Muscle of arm (tissue), 12 donors: ENCODE data around the gene THAP10. TPM values are rescaled to one million over a fixed set of nuclear protein-coding genes. Genes with fewer than 3 reads are reported as not detected.
"Not testable (repeated sequence)": the region's sequence is repeated elsewhere in the genome, so short reads cannot be mapped to it uniquely, and the experiment has no call there.

Experiments used
- DNase-seq: peaks from one replicate; pipeline ENCODE4 v3.0.0-alpha.2; 2013
- polyA plus RNA-seq, 12 donors: library from polyadenylated mRNA; unstranded; fragments of 120-200 nt; gene quantifications; one replicate each; pipeline ENCODE4 v1.2.1, GENCODE V29; 2013; ENCODE audit not compliant: insufficient read length in 12 of 12

Gene THAP10
- polyA plus RNA-seq, 12 donors: 2.3 to 5.5 (median 3.1) TPM; not detected in 2

DNA sequence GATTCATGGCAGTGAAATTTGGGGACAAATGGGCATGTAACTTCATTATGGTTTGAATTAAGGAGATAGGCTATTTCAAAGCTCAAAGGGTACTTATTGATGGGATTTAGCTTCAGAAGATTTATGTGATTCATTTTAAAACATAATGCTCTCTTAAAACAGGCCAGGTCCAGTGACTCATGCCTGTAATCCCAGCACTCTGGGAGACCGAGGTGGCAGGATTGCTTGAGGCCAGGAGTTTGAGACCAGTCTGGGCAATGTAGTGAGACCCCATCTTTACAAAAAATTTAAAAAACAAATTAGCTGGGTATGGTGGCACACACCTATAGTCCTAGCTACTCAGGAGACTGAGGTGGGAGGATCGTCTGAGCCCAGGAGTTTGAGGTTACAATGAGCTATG lies 11.5 kb downstream of the THAP10 start:
- DNase-seq: no peak

GRCh38 chr15:70879401-70879800 lies 12.8 kb downstream of the THAP10 start:
- DNase-seq: no peak

GRCh38 chr15:70876683-70877082 lies 15.6 kb downstream of the THAP10 start:
- no peak for DNase-seq

DNA sequence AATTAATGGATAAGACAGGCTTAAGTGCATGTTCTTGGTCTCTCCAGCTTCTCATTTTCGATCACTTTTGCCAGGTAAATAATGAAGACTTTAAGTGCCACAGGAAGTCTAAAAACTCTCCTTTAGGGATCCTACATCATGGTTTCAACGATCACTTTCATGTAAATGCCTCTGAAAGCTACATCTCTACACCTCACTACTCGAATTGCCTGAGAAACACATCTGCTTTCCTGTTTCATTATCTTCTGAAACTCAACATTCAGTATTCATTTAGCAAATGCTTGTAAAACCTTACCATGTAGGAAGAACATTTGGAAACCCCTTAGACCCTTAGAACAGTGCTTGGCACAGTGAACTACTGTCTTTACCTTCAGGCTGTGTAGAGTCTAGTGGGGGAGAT lies 16.2 kb downstream of the THAP10 start:
- no peak for DNase-seq

DNA sequence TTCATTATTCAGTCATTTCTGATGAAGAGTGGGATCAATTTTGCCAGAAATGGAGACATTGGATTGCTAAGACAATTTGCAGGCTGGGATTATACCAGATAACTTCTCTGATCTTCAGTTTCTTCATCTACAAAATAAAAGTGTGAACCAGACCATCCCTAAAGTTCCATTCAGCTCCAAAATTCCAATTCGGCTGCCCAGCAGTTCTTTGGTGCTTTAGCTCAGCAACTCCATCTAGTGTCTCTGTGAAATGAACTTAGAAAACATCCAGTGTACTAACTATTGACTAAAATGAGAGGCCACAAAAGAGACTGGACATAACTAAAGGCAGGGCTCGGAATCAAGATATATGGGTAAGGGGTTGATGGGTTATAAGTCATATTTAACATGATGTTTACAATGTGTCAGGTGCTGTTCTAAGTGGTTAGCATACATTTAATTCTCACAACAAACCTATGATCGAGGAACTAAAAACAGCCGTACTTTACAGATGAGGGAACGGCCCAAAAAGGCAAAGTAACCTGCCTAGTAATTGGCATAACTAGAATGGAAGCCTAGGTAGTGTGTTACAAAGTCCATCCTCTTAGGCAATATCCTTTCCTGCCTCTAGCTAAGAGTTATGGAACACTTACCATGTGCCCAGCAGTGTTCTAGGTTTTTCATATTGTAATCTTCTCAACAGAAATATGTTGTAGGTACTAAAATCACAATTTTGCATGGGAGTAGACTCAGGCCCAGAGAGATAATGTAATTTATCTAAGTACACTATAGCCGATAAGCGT lies 17.0 kb downstream of the THAP10 start:
- DNase-seq: peak; percentile 57

DNA sequence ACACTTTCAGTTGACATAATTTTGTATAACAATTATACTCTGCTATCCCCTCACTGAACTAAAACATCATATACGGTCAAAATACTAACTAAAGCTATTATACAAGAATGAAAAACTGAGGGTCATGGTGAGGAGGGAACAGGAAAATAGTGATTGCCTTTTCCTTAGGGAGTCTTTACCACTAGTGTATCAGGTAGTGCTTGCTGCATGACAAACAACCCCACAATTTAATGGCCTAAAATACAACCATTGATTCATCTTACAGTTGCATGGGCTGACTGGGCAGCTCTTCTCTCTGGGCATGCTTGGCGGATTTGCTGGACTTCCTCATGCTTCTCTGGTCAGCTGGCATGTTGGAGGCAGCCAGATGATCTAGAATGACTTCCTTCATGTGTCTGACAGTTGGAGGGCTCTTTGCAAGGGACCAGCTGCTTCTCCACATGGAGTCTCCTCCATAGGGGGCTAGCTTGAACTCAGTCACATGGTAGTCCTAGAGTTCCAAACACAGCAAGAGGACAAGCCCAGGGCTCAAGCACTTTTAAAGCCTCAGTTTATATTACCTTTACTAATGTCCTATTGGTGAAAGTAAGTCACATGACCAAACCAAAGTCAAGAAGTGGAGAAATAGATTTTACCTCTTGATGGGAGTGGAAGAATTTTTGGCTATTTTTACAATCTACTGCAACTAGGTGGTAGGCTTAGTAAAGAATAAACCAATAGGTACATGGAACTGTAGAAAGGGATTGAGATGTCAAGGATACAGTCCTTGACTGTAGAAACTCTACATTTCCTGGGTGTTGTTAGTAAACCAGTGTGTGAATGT lies 18.8 kb downstream of the THAP10 start:
- no peak for DNase-seq

GRCh38 chr15:70871490-70871889 lies 20.7 kb downstream of the THAP10 start:
- DNase-seq: not testable (repeated sequence)

DNA sequence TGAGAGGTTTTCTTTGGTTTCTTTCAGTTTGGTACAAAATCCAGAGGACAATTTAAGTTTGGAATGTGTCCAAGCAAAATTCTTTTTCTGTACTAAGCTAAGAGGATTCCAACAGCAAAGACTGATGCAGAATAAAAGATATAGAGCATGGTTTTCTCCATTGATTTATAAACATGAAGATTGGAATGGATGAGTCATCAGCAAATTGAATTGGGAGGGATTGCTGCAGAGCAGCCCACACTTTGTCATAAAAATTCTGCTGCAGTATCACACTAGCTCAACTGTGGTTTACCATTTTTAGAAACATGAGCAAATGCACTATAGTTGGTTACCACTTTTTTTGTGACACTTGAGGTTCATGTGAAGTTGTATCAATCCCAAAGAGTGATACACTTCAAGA lies 22.2 kb downstream of the THAP10 start:
- DNase-seq: peak; percentile 57

DNA sequence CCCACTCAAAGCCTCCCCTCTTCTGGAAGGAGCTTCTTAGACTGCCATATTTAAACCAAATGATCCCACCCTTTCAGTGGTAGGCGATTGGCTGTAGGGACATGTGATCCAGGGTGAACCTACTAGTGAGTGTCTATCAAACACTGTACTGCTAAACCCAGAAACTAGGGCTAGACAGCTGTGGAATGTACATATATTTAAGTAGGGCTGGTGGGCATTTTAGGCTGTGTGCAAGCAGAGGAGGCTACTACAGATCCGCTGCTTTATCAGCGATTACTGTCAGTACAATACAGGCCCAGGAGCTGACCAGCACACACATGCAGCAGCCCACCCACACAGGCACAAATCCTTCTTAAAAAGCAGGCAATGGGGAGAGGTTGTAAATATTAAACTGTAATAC lies 22.9 kb downstream of the THAP10 start:
- no peak for DNase-seq

DNA sequence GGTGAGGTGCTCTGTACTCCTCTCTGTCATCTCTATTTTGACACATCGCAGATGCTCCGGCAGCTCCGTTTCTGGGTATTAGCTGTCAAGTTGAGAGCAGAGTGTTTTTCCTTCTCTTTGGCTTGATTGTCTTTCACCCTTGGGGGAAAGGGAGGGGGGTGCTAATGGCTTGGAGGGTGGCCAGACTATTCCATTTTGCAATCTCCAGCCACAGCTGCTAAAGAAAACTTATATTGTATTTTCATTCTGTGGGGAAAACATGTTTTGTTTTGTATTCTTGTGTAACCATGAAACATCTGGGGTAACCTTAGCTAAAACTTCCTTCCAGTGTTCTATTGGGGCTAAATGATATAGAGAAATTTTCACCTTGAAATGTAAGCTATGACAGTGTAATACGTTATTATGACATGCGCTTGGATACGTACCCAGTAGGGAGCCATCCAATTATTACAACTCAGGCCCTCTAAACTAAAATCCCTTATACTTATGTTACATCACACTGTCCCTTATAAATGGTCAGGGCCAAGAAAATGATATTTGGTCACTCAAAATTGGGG lies 24.2 kb downstream of the THAP10 start:
- DNase-seq: peak; percentile 84

DNA sequence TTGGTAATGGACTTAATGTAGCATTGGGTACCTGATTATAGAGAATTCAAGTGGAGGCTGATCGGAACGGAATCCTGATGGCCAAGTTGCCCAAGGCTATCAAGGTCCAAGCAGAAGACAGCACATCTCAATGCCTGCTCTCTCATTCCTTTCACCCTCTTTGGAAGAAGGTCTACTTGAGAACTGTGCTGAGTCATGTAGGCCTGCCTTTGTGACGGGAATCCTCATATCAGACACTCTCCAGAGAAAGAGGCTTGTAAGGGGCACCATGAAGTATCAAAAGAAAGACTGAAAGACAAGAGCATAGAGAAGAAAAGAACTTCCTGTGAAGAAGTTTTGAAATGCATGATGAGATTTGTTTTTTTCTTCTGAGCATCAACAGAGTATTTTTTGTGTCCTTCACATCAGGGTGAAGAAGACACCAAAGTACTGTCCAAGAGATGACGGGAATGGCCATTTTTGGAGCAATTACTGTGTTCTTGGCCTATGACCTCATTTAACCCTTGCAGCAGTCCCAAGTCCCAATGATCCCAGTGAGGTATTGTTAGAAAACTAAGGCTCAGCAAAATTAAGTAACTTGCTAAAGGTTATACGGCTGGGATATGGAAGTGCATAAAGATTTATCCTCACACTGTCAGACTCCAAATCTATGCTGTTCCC lies 25.1 kb downstream of the THAP10 start:
- no peak for DNase-seq

DNA sequence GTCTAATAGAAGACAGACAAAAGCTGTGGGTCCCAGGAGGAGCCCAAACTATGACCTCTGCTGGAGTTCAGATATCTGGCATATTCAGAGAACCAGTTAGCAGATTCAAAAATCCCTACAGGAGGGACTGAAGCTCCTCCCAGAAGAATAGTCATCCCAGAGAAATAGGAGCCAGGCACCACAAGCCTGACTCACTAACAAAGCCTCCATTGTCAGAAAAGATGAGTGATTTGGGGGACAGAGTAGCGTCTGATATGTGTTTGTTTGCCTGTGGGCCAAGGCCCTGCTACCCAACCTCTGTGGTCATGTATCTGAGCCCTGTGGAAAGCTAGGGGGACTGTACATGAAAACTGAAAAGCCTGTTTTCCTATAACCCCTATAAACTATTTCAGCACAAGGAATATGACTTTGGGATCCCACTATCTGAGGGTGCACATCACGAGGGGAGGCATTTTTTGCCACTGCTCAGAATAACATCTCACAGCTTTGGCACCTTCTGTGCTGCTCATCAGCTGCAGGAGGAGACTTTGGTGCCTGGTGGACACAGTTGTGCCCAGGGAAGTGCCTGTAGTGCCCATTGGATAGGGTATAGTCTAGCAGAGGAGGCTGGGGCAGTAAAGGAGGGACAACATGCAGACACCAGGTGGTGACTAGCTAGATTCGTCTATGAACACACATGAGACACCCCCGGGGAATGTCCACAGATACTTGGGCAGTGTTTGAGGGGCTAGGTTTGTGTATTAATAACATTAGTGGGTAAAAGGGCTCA lies 28.6 kb downstream of the THAP10 start:
- no peak for DNase-seq

DNA sequence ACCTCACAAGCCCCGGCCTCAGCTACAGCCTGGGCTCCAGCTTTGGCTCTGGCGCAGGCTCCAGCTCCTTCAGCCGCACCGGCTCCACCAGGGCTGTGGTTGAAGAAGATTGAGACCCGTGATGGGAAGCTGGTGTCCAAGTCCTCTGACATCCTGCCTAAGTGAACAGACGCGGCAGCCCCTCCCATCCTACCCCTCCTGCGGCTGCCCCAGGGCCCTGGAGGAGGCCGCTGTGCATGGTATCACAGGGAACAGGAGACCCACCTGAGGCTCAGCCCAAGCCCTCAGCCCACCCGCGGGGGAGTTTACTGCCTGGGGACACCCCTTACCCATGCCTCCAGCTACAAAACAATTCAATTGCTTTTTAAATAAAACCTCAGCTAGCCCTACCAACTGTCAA lies 32.2 kb downstream of the THAP10 start:
- no peak for DNase-seq

DNA sequence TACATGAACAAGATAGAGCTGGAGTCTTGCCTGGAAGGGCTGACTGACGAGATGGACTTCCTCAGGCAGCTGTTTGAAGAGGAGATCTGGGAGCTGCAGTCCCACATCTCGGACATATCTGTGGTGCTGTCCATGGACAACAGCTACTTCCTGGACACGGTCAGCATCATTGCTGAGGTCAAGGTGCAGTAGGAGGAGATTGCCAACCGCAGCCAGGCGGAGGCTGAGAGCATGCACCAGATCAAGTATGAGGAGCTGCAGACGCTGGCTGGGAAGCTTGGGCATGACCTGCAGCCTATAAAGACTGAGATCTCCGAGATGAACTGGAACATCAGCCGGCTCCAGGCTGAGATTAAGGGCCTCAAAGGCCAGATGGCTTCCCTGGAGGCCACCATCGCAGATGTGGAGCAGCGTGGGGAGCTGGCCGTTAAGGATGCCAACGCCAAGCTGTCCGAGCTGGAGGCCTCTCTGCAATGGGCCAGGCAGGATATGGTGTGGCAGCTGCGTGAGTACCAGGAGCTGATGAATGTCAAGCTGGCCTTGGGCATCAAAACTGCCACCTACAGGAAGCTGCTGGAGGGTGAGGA lies 32.8 kb downstream of the THAP10 start:
- DNase-seq: no peak

DNA sequence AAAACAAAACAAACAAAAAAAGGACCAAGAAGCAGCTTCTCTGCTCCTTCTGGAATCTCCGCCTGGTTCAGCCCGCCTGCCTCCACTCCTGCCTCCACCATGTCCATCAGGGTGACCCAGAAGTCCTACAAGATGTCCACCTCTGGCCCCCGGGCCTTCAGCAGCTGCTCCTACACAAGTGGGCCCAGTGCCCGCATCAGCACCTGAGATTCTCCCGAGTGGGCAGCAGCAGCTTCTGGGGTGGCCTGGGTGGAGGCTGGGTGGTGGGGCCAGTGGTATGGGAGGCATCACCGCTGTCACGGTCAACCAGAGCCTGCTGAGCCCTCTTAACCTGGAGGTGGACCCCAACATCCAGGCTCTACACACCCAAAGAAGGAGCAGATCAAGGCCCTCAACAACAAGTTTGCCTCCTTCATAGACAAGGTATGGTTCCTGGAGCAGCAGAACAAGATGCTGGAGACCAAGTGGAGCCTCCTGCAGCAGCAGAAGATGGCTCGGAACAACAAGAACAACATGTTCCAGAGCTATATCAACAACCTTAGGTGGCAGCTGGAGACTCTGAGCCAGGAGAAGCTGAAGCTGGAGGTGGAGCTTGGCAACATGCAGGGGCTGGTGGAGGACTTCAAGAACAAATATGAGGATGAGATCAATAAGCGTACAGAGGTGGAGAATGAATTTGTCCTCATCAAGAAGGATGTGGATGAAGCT lies 33.5 kb downstream of the THAP10 start:
- not testable (repeated sequence) for DNase-seq

DNA sequence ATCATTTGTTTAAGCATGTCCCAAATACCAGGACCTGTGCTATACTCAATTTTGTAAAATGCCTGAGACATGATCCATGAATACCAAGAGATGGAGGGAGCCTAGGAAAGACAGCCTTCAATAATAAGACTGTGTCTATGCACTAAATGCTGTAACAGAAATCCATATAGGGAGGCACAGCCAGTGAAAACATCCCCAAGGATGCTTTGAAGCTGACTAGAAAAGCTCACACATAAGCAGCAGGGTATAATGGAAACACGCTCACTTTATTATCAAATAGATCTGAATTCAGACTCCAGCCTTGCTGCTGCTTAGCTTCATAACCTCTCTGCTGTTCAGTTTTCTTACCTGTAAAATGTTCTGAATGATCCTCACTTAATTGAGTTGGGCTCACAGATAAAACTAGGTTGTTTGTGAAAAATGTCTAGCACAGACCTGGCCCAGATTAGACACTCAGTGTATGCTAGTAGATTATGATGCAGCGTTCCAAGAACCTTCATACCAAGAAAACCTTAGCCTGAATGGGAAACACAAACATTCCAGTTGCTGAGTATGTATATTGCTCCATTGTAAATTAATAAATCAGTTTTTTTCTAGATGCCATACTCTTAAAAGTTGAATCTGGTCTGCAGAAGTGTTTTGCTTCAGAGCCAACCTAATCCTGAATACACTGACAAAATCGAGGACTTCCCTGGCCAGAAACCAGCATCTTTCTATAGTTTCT lies 34.5 kb downstream of the THAP10 start:
- no peak for DNase-seq

DNA sequence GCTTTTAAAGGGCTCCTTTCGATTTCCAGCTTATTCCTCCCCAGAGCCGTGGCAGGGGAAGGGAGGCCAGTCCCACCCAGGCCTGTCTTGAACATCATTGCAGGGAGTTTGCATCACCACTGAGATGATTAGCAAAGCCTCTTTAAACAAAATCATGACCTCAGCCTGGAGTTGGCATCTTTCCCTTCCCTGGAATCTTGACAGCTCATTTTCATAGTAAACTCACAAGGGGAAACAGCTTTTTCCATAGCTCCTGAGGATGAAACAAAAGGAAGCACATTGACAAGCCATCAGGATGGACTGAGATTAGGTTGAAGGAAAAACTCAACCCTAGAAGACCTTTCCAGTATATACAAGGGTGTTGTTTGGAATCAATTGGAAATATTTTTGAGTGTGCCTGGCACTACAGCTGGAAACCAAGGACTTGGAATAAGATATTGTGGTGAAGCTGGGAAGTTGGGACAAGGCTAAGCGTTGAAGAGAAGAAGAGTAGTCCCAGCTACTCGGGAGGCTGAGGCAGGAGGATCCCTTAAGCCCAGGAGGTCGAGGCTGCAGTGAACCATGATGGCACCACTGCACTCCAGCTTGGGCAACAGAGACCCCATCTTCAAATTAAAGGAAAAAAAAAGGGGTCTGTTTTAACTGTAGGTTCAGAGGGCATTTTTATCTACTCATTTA lies 35.2 kb downstream of the THAP10 start:
- peak; percentile 93 for DNase-seq

DNA sequence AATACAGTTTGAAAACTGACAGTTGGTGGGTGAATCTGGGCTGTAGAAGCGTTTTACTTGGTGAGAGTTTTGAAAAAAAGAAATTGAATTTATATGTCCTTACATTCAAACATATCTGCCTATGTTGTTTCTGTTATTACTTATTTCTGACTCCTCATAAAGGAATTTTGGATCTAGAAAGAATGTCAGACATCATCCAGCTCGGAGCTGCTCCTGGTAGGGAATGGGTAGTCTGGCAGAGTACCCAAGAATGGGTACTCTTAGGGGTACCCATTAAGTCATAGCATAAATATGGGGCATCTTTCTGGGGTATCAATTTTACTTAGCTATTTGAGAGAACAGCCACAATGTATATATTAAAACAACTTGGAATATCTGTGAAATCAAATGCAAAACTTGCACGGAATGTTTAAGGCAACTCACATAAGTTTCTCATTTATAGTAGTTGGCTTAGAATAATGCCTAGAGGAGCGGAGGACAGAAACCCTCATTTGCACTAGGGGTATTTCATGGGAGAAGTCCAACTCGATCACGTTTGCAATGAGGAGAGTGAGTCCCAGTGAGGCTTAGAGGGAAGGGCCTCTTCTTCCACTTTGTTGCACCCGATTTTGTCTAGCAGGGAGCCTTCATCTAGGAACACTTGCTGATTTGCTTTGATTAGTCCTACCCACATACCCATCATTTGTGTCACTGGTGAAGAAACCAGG lies 35.9 kb downstream of the THAP10 start:
- no peak for DNase-seq
